ENCODE data around the gene FGF16.

- TF ChIP-seq CTCF (IDR thresholded peaks at IDR 0.05; ENCODE audit: borderline replicate concordance, extremely low read depth, low read length, poor library complexity, severe bottlenecking) (no peak), EZH2 (IDR thresholded peaks at IDR 0.05; ENCODE audit: borderline replicate concordance, low read depth, low read length, severe bottlenecking) (no peak)
These were observed 46.7 kb downstream of the FGF16 start for GRCh38 chrX:77493677-77494553.

Data from DND-41 (cell line).